K562 (cell line): Measurements from ENCODE around the gene USP12. TPM values are rescaled to one million over a fixed set of nuclear protein-coding genes. Genes with fewer than 3 reads are reported as not detected.
A peak's percentile ranks its signal among the peaks of the same experiment; 100 is the strongest.

Experiments
- ARID1B ChIP-seq: fragments of 450-650 bp; IDR thresholded peaks from 2 replicates; pipeline ENCODE4 v1.6.1; 2016; ENCODE audit warnings: antibody characterized with exemption, mild to moderate bottlenecking, inconsistent platforms
- CBX2 ChIP-seq: fragments of 200-600 bp; sonication (generic); IDR thresholded peaks from one replicate; pipeline ENCODE4 v1.6.1; 2012; ENCODE audit warnings: mild to moderate bottlenecking, low read length, inconsistent platforms; ENCODE audit not compliant: insufficient read depth, poor library complexity, severe bottlenecking
- CBX3 ChIP-seq, 2 experiments: IDR thresholded peaks; 1 replicate in 1 of 2; 2 replicates in 1 of 2; pipeline ENCODE4 v1.6.1; 2012; ENCODE audit warnings: inconsistent platforms in 2 of 2, low read length in 2 of 2, borderline replicate concordance in 1 of 2, control low read depth in 1 of 2
- DLX4 ChIP-seq: fragments of 250-450 bp; sonication (Bioruptor Pico); IDR thresholded peaks from 2 replicates; pipeline ENCODE4 v1.6.1; 2021; ENCODE audit warnings: mild to moderate bottlenecking
- ESRRB ChIP-seq: fragments of 250-450 bp; sonication (Bioruptor Pico); IDR thresholded peaks from 2 replicates; pipeline ENCODE4 v1.5.0; 2020; ENCODE audit warnings: mild to moderate bottlenecking, moderate library complexity, borderline replicate concordance
- GABPA ChIP-seq: fragments of 200-800 bp; sonication (Bioruptor generic); conservative IDR thresholded peaks from 2 replicates; pipeline ENCODE4 v1.6.1; 2016; ENCODE audit warnings: low read depth, missing genetic modification characterization, missing compliant biosample characterization
- LARP7 ChIP-seq: fragments of 450-650 bp; IDR thresholded peaks from 2 replicates; pipeline ENCODE4 v1.6.1; 2016
- MCM5 ChIP-seq: fragments of 450-650 bp; IDR thresholded peaks from 2 replicates; pipeline ENCODE4 v1.6.1; 2016; ENCODE audit warnings: low read depth
- NFIX ChIP-seq: fragments of 250-450 bp; sonication (Bioruptor Pico); IDR thresholded peaks from 2 replicates; pipeline ENCODE4 v1.4.0; 2020; ENCODE audit warnings: low read depth, mild to moderate bottlenecking, moderate library complexity
- NR2C2 ChIP-seq, 2 experiments: fragments of 200-800 bp in 1 of 2; sonication (Bioruptor generic) in 1 of 2; sonication (generic) in 1 of 2; formaldehyde crosslinking in 1 of 2; IDR thresholded peaks; 2 replicates each; pipeline versions ENCODE4 v1.6.1 to v1.8.0; 2016 to 2022; ENCODE audit warnings: mild to moderate bottlenecking in 1 of 2, missing compliant biosample characterization in 1 of 2, missing genetic modification characterization in 1 of 2, missing genetic modification reagents in 1 of 2
- PHB2 ChIP-seq: fragments of 450-650 bp; IDR thresholded peaks from 2 replicates; pipeline ENCODE4 v1.6.1; 2017; ENCODE audit warnings: low read depth
- PREB ChIP-seq: sonication (generic); formaldehyde crosslinking; IDR thresholded peaks from 2 replicates; pipeline ENCODE4 v1.8.1; 2023; ENCODE audit warnings: mild to moderate bottlenecking, missing genetic modification reagents
- PTBP1 ChIP-seq: fragments of 200-400 bp; formaldehyde crosslinking; IDR thresholded peaks from 2 replicates; pipeline ENCODE4 v1.6.1; 2017; ENCODE audit warnings: low read depth, low read length
- PURB ChIP-seq: sonication (generic); formaldehyde crosslinking; IDR thresholded peaks from 2 replicates; pipeline ENCODE4 v1.9.0; 2021; ENCODE audit warnings: low read depth, mild to moderate bottlenecking, missing genetic modification reagents
- RUNX1 ChIP-seq: sonication (generic); IDR thresholded peaks from 2 replicates; pipeline ENCODE4 v1.6.1; 2016; ENCODE audit warnings: antibody characterized with exemption, low read depth
- SETDB1 ChIP-seq: IDR thresholded peaks from one replicate; pipeline ENCODE4 v1.6.1; 2012; ENCODE audit warnings: low read length, control low read depth, inconsistent platforms
- SIN3A ChIP-seq, 2 experiments: fragments of 150-350 bp in 1 of 2; IDR thresholded peaks; 2 replicates each; pipeline ENCODE4 v1.6.1; 2011 to 2016; ENCODE audit warnings: borderline replicate concordance in 2 of 2, low read depth in 2 of 2, low read length in 2 of 2, mild to moderate bottlenecking in 2 of 2, moderate library complexity in 2 of 2; ENCODE audit not compliant: control insufficient read depth in 1 of 2
- SOX6 ChIP-seq: fragments of 450-650 bp; IDR thresholded peaks from 2 replicates; pipeline ENCODE4 v1.6.1; 2014; ENCODE audit warnings: mild to moderate bottlenecking
- TAF1 ChIP-seq: IDR thresholded peaks from 2 replicates; pipeline ENCODE4 v1.6.1; 2011; ENCODE audit warnings: mild to moderate bottlenecking, low read length, moderate library complexity; ENCODE audit not compliant: insufficient read depth, control insufficient read depth, severe bottlenecking; ENCODE audit errors: extremely low read depth
- U2AF2 ChIP-seq: fragments of 200-400 bp; formaldehyde crosslinking; optimal IDR thresholded peaks from 2 replicates; pipeline ENCODE3; 2017; ENCODE audit warnings: low read depth, mild to moderate bottlenecking, low read length
- ZBTB49 ChIP-seq: sonication (generic); formaldehyde crosslinking; IDR thresholded peaks from 2 replicates; pipeline ENCODE4 v1.8.0; 2022; ENCODE audit warnings: missing genetic modification reagents, mild to moderate bottlenecking, borderline replicate concordance
- ZNF436 ChIP-seq: fragments of 250-450, 450-650 bp; sonication (Bioruptor Pico); formaldehyde crosslinking; IDR thresholded peaks from 2 replicates; pipeline ENCODE4 v1.7.0; 2020; ENCODE audit warnings: mild to moderate bottlenecking
- ZNF766 ChIP-seq: fragments of 200-800 bp; sonication (Bioruptor generic); conservative IDR thresholded peaks from 2 replicates; pipeline ENCODE4 v1.6.1; 2016; ENCODE audit warnings: missing genetic modification characterization, missing compliant biosample characterization
- ZNF77 ChIP-seq: fragments of 250-450 bp; sonication (Bioruptor Pico); IDR thresholded peaks from 2 replicates; pipeline ENCODE4 v1.5.0; 2020
- polyA plus RNA-seq, 8 experiments: library from polyadenylated mRNA; depleted of rRNA in 4 of 8; stranded (reverse) in 5 of 8; unstranded in 3 of 8; fragments of >200 nt; fragmentation: Nextera tagmentation in 2 of 8; fragmentation: Illumina TruSeq in 1 of 8; extraction: Ambion mirVana in 2 of 8; extraction: Trizol in 1 of 8; gene quantifications; 2 replicates each; pipeline versions ENCODE4 v1.2.1 to v1.2.3, GENCODE V29; 2011 to 2014; ENCODE audit warnings: inconsistent platforms in 1 of 8, missing spikeins in 1 of 8
- total RNA-seq, 7 experiments: library from RNA; depleted of rRNA in 6 of 7; stranded (reverse); fragments of >200 nt in 6 of 7; fragmentation: Illumina TruSeq in 2 of 7; extraction: Trizol in 2 of 7; gene quantifications; 2 replicates each; pipeline versions ENCODE4 v1.2.1 to v1.2.3, GENCODE V29; 2011 to 2021; ENCODE audit warnings: low replicate concordance in 1 of 7

The USP12 gene
- total and polyA plus RNA-seq, 9 of the 15 experiments (the other 6 are each of a cell fraction or from before 2014, with no cell fraction given): 1.8 to 20.5 (median 13.3) TPM

GRCh38 chr13:27182844-27183497, 11.4 kb upstream of the USP12 start (continued):
- no peak for TF ChIP-seq ZNF77
- TF ChIP-seq CBX2: no peak
- no peak for TF ChIP-seq PREB (CRISPR knock-in tag)
- no peak for TF ChIP-seq LARP7
- TF ChIP-seq ZBTB49 (CRISPR knock-in tag): no peak
- TF ChIP-seq SOX6: peak; percentile 49; the same call in 1 of the 2 replicates
- TF ChIP-seq PTBP1: no peak
- TF ChIP-seq ZNF436 (CRISPR knock-in tag): no peak
- TF ChIP-seq TAF1: peak; percentile 22
- no peak for TF ChIP-seq GABPA (tag)
- no peak for TF ChIP-seq MCM5
- peak; percentile 89 for TF ChIP-seq ARID1B
- no peak for TF ChIP-seq CBX3 (IDR thresholded peaks at IDR 0.05; ENCODE audit: borderline replicate concordance in 1 of 2, low read length in 2 of 2)
- TF ChIP-seq SIN3A (IDR thresholded peaks at IDR 0.05; ENCODE audit: borderline replicate concordance in 2 of 2, control insufficient read depth in 1 of 2, low read depth in 2 of 2, low read length in 2 of 2): no peak
- TF ChIP-seq PHB2: no peak
- TF ChIP-seq ESRRB (CRISPR knock-in tag): no peak
- no peak for TF ChIP-seq RUNX1
- no peak for TF ChIP-seq ZNF766 (CRISPR knock-in tag)
- TF ChIP-seq U2AF2: no peak
- no peak for TF ChIP-seq PURB (CRISPR knock-in tag)
- TF ChIP-seq DLX4 (CRISPR knock-in tag): no peak
- TF ChIP-seq NR2C2 (CRISPR knock-in tag; IDR thresholded peaks at IDR 0.05): no peak
- TF ChIP-seq NR2C2 (tag; IDR thresholded peaks at IDR 0.05): peak; percentile 88
- TF ChIP-seq NFIX (CRISPR knock-in tag): no peak
- TF ChIP-seq SETDB1: no peak
